NOMO-1 treated with DMSO at 0.1 percent for 48 hours (cell line): ENCODE data around the gene CBX1.
"Not testable (repeated sequence)": the region's sequence is repeated elsewhere in the genome, so short reads cannot be mapped to it uniquely, and the experiment has no call there.

Experiments
- DNase-seq: peaks from one replicate; lab custom pipeline; 2025; ENCODE audit not compliant: unreplicated experiment; lab: John Stamatoyannopoulos, UW

Gene CBX1

DNA sequence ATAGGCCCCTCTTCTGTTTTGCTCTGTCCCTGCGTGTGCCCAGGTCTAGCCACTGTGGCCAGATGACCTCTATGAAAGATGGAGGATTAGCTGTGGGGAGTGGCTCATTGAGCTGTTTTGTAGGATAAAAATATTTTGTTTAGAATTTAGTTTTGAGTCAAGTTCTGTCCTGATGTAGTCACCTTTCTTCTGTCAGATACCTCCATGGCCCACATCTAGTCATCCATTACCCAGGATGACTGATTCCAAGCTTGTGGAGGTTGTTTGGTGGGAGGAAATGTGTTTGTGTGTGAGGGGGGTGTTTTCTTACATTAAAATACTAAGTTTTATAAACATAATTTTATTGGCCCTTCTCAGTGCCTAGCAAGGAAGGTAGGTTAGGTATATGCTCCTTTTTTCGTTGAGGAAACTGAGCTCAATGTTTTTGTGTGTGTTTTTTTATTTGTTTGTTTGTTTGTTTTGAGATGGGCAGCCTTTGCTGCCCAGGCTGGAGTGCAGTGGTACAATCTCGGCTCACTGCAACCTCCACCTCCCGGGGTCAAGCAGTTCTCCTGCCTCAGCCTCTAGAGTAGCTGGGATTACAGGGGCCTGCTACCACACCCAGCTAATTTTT is 22.6 kb upstream of the CBX1 start:
- no peak for DNase-seq

GRCh38 chr17:48123111-48123510 is 21.8 kb upstream of the CBX1 start:
- DNase-seq = no peak

DNA sequence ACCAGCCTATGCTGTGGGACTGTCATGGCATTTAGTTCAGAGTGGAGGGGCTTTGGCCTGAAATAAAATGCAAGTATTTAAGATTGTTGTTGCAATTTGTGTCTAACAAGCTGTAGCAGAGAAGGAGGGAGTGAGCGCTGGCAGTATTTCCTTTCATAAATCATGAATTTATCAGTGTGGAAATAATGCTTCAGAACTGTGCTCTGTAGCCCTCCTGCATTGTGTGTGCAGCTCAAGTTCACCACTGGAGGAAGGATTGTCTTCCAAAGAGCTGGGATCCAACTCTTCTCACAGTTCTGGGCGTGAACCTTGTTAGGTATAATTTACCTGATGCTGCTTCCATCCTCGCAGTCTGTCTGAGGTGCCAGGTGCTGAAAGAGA is 21.4 kb upstream of the CBX1 start:
- no peak for DNase-seq

GRCh38 chr17:48121923-48122664 is 20.8 kb upstream of the CBX1 start:
- DNase-seq = no peak

DNA sequence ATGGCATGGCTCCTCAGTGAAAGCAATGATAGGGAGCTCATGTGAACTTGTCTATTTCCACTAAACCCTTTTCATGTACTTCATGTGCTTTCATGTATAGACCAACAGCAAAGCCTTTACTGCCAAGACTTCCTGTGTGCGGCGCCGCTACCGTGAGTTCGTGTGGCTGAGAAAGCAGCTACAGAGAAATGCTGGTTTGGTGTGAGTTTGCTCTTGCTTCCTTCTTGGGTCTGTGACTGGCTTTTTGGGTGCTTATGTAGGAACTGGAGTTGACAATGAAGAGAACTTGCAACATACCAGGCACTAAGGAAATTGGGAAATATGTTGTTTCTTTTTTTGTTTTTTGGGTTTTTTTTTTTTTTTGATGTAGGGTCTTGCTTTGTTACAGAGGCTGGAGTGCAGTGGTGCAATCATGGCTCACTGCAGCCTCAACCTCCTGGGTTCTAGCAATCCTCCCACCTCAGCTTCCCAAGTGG is 12.0 kb upstream of the CBX1 start:
- DNase-seq = peak; percentile 93

DNA sequence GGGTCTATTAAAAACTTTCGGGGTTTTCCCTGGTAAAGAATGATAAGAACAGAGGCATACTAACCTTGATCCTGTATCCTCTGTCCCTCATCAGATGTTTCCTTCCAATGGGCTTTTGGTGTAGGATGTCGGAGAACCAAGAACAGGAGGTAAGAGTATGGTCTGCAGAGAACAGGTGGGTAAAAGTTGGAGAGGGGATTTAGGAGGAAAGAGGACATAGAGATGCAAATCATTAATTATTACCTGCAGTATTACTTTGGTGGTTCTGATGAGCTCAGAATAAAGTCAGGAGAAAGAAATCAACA is 10.6 kb upstream of the CBX1 start:
- DNase-seq = no peak

DNA sequence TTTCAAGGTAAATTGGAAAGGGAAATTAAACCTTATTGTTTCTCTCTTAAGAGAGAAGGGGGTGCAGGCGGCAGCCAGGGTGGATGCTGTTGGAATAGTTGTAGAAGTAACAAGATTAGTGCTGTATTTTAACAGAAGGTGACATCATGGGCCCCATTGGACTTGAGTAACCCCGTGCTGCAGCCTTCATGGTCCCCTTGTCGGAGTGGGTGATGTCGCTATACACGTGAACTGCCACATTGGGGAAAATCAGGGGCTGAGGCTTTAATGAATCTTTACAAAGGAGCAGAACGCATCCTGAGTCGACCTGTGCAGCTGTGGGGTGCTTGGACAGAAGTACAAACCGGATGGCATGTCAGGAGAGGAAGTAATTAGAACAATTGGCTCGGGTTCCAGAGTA is 9.5 kb upstream of the CBX1 start:
- DNase-seq = no peak

GRCh38 chr17:48107137-48108055 is 6.1 kb upstream of the CBX1 start, which contains the start of gene SNX11:
Gene SNX11, plus strand, starts transcription at chr17:48107766. Its CDS starts 4,278 bp downstream, at chr17:48112044.
- peak; percentile 78 for DNase-seq

- no peak for DNase-seq
Observed at GRCh38 chr17:48106802-48107136, 5.5 kb upstream of the CBX1 start.

DNA sequence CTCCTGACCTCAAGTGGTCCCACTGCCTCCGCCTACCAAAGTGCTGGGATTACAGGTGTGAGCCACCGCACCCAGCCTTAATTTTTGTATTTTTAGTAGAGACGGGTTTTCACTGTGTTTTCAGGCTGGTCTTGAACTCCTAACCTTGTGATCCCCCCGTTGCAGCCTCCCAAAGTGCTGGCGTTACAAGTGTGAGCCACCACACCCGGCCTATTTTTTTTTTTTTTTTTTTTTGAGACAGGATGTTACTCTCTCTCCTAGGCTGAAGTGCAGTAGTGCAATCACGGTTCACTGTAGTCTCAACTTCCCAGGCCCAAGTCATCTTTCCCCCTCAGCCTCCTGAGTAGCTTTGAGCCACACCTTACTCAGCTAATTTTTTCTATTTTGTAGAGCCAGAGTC is 3.2 kb upstream of the CBX1 start:
- no peak for DNase-seq

DNA sequence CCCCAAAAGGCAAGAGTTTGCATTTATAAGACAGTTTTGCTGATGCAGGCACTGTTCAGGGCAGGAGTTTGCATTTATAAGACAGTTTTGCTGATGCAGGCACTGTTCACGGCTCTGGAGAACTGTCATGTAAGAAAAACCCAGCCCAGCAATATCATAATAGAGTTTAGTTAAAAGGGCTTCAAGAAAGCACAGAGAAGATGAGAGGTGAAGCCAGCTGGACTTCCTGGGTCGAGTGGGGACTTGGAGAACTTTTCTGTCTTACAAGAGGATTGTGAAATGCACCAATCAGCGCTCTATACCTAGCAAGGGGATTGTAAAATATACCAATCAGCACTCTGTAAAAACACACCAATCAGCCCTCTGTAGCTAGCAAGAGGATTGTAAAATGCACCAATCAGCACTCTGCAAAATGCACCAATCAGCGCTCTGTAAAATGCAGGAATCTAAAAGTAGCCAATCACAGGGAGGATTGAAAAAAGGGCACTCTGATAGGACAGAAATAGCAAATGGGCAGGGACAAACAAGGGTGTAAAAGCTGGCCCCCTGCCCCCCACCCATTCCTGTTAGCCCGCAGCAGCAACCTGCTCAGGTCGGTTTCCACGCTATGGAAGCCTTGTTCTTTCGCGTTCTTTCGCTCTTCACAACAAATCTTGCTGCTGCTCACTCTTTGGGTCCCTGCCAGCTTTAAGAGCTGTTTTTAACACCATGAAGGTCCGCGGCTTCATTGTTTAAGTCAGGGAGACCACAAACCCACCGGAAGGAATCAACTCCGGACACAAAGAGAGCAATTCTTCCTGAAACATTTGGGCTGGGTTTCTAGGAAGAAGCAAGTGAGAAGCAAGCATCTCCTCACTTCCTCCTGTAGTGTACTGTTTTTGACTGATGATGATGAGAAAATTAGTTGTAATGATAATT is 1.8 kb upstream of the CBX1 start:
- peak; percentile 30 for DNase-seq

GRCh38 chr17:48102043-48102750 is 919 bp upstream of the CBX1 start:
- DNase-seq = peak; percentile 16

DNA sequence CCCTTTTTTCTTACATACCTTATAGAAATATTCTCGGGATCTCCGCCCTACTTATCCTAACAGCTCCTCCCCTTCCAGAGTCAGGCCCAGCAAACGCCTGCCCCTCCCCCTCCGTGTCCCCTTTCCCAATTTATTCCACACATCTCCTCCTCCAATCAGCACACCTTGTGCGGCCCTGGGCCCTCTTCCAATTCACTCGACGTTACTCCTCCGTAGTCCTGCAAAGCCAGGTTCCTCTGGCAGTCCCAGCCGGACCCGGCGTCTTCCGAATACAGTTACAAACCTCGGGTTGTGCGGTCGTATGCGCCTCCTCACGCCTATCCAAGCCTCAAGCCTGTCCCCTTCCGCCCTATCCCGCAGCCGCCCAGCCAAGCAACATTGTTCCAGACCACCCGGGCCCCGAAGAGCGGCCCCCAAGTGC is 677 bp downstream of the CBX1 start:
- DNase-seq = no peak

- DNase-seq = no peak
Observed at GRCh38 chr17:48100160-48100559, 1.1 kb downstream of the CBX1 start.

- DNase-seq = no peak
Observed at GRCh38 chr17:48095611-48096010, 5.7 kb downstream of the CBX1 start.

DNA sequence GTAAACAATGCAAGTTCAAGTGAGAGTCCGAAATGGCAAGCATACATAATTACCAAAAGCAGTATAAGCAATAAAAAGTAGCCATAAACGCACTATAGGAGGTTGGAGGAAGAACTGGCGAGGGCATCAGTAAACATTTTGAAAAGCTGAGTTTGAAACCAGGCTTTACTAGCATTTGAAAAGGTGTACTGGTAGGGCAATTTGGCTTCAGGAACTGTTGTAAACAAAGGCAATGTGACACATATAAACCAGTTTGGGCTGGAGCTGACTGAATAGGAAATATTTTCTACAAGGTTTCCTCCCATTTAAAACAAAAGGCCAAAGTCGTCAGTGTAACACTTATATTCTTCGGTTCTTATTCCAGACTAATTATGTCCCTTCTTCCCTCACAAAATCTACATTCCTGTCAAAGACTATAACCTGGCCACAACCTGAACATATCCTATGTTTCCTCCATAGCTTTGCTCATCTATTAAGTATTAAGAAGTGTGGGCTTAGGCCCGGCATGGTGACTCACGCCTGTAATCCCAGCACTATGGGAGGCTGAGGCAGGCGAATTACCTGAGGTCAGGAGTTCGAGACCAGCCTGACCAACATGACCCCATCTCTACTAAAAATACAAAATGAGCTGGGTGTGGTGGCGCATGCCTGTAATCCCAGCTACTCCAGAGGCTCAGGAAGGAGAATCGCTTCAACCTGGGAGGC is 7.8 kb downstream of the CBX1 start:
- no peak for DNase-seq

- DNase-seq = no peak
Observed at GRCh38 chr17:48084932-48085331, 16.3 kb downstream of the CBX1 start.

- no peak for DNase-seq
Observed at GRCh38 chr17:48081858-48082257, 19.4 kb downstream of the CBX1 start.

DNA sequence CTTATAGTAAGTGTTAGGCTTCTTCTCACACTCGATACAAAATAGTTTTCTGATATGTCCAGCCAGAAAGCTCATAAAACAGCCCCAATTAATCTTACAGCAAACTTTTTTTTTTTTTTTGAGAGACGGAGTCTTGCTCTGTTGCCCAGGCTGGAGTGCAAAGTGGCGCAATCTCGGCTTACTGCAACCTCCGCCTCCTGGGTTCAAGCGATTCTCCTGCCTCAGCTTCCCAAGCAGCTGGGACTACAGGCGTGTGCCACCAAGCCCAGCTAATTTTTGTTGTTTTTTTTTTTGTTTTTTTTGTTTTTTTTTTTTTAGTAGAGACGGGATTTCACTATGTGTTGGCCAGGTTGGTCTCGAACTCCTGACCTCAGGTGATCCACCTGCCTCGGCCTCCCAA is 24.1 kb downstream of the CBX1 start:
- not testable (repeated sequence) for DNase-seq
